Dendritic cell treated with granulocyte-macrophage colony-stimulating factor and Interleukin-4, amounts not matched to agents 40 ng/mL and 50 ng/mL, for 4 days (primary cell): ENCODE measurements around the gene MYH6.

Experiments used
- H3K27ac Mint-ChIP-seq: one replicate; pipeline ENCODE4 v1.8.0; 2022; ENCODE audit warnings: mild to moderate bottlenecking, mixed read lengths
- H3K27me3 Mint-ChIP-seq: one replicate; pipeline ENCODE4 v1.8.0; 2022; ENCODE audit warnings: mild to moderate bottlenecking, mixed read lengths
- H3K36me3 Mint-ChIP-seq: one replicate; pipeline ENCODE4 v1.8.0; 2022; ENCODE audit warnings: low read depth, mixed read lengths
- H3K4me1 Mint-ChIP-seq: one replicate; pipeline ENCODE4 v1.8.0; 2022; ENCODE audit warnings: low read depth, mixed read lengths
- H3K4me3 Mint-ChIP-seq: one replicate; pipeline ENCODE4 v1.8.0; 2022; ENCODE audit warnings: mild to moderate bottlenecking, moderate library complexity, mixed read lengths
- H3K9me3 Mint-ChIP-seq: one replicate; pipeline ENCODE4 v1.8.0; 2022; ENCODE audit warnings: mixed read lengths
- intact Hi-C: fragments of 100-400 bp; cut with micrococcal nuclease; formaldehyde crosslinking; loops from one replicate; pipeline ENCODE4 v1.15.0; 2022

Gene MYH6

GRCh38 chr14:23414254-23414653, 6.2 kb upstream of the MYH6 start:
- Mint-ChIP-seq H3K9me3 (no peaks in the 10 kb centered on the region), H3K27me3 (peaks cover 2% of the 10 kb centered on the region), H3K27ac (no peak overlapping the region), H3K4me1 (no peaks in the 10 kb centered on the region), H3K36me3 (no peaks in the 10 kb centered on the region), H3K4me3 (no peak overlapping the region)
- intact Hi-C loops: no loop called here

DNA sequence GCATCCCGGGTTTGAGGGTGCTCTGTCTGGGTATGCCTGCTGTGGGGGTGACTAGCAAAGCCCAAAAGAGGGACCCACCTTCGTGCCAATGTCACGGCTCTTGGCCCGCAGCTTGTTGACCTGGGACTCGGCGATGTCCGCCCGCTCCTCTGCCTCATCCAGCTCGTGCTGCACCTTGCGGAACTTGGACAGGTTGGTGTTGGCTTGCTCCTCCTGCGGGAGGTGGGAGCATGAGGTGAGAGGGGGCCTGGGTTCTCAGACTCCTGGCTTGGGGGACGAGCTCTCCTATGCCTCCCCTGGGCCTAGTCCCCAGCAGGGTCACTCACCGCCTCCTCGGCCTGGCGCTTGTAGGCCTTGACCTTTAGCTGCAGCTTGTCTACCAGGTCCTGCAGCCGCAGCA, 5.6 kb upstream of the MYH6 start:
- no peaks in the 10 kb centered on the region for H3K4me1 Mint-ChIP-seq
- no peaks in the 10 kb centered on the region for H3K9me3 Mint-ChIP-seq
- H3K4me3 Mint-ChIP-seq: no peak overlapping the region
- H3K36me3 Mint-ChIP-seq: no peaks in the 10 kb centered on the region
- H3K27ac Mint-ChIP-seq: no peak overlapping the region
- peaks cover 2% of the 10 kb centered on the region for H3K27me3 Mint-ChIP-seq
- intact Hi-C loops: no loop called here

DNA sequence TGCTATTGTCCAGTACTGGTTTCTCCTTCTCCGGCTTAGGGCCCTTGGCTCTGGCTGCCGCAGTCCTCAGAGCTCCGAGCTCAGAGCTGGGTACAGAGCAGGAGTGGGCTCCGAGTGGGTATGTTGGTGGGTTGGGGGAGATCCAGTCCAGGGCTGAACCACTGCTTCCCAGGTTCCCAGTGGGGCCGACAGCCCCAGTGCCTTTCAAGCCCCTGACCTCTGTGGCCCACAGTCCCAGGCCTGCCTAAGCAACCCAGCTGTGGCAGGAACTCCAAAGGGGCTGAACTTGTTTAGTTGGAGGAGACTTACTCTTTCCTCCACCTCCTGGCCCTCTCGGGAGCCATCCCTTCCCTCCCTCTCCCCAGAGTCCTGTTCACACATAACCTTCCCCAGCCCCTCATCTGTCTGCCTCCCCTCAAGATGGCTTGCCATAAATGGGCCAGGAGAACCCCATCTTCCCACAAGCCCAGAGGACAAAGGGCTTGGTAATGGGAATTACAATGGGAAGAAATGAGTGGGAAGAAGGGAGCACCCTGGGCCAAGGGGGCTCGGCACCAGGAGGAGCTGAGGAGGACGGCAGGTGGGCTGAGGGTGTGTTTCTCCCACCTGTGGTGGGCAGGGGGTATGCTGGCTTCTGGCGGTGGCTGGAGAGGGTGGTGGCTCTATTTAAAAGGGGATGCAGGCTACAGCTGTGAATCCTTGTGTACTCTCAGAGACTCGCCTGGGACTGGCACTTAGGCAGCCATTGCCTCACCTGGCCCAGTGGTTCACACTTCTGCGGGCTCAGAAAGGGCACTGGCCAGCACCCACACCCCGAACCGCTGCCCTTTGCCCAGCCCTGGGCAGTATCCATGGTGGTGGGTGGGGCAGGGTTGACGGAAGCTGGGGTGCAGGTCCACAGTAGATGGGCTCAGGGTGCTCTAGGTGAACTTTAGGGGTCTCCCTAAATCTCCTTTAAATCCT, 3.8 kb upstream of the MYH6 start:
- Mint-ChIP-seq H3K9me3 (no peaks in the 10 kb centered on the region), H3K27me3 (peaks cover 3% of the 10 kb centered on the region), H3K4me3 (no peak overlapping the region), H3K27ac (no peak overlapping the region), H3K4me1 (no peaks in the 10 kb centered on the region), H3K36me3 (no peaks in the 10 kb centered on the region)
- intact Hi-C loops: no loop called here

GRCh38 chr14:23409966-23410635, 2.0 kb upstream of the MYH6 start:
- Mint-ChIP-seq H3K4me1 (no peaks in the 10 kb centered on the region), H3K36me3 (no peaks in the 10 kb centered on the region), H3K9me3 (no peaks in the 10 kb centered on the region), H3K4me3 (no peak overlapping the region), H3K27me3 (peaks cover 3% of the 10 kb centered on the region), H3K27ac (no peak overlapping the region)
- intact Hi-C loops: no loop called here

DNA sequence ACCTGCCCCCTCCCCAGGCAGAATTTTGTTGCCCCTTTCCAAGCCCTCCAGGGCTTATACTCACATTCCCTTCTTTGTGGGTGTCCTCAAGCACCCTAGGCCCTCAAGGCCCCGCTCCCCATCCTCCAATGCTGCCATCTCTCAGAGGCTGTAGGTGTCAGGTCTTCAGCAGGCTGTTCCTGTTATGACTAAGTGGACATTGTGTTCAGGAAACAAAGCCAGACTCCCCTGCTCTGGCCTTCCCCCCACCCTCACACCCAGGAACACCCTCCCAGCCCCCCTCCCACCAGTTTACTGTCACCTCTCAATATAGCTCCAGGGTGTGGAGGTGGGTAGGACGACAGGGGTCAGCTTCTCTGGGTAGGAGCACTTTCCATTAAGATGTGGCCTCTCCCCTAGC, 1.4 kb upstream of the MYH6 start:
- intact Hi-C loops: no loop called here
- Mint-ChIP-seq H3K4me1 (no peaks in the 10 kb centered on the region), H3K36me3 (no peaks in the 10 kb centered on the region), H3K27me3 (peaks cover 3% of the 10 kb centered on the region), H3K9me3 (no peaks in the 10 kb centered on the region), H3K27ac (no peak overlapping the region), H3K4me3 (no peak overlapping the region)

DNA sequence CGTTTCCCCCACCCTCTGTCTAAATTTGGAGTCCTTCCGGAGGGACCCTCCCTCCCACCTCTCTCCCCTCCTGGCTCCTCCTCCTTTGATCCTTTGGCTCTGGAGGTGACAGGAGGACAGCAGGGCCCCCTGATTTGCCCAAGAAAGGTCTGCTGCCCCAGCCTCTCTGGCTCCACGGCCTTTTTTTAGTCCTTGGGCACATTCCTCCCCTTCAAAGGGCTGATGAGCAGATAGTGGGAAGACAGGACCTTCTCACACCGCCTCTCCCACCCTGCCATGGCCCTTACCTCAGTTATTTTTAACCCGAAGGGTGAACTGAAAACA, 196 bp upstream of the MYH6 start:
- no peak overlapping the region for H3K4me3 Mint-ChIP-seq
- intact Hi-C loops: no loop called here
- no peak overlapping the region for H3K27ac Mint-ChIP-seq
- no peaks in the 10 kb centered on the region for H3K9me3 Mint-ChIP-seq
- no peaks in the 10 kb centered on the region for H3K36me3 Mint-ChIP-seq
- H3K4me1 Mint-ChIP-seq: no peaks in the 10 kb centered on the region
- peaks cover 3% of the 10 kb centered on the region for H3K27me3 Mint-ChIP-seq

DNA sequence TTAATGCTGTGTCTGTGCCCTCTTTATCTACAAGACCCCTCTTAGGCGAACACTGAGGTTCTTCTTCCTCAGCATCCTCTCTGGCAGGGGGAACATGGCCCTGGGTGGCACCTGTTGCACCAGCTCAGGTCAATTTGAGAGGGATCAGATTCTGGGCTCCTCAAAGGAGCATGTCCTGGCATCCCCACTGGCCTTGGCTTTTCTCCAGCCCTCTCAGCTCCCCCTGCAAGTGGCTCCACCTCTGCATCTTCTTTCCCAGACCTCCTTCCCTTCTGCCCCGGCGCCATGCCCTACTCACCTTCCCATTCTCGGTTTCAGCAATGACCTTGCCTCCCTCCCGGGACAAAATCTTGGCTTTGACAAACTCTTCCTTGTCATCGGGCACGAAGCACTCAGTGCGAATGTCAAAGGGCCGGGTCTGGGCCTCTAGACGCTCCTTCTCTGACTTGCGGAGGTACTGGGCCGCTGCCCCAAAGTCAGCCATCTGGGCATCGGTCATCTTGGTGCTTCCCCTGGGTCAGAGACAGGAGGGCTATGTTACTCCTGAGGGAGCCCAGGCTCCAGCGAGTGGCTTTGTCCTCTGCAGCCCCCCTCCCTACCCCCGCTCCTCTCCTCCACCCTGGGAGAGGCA, 1.2 kb downstream of the MYH6 start:
- Mint-ChIP-seq H3K27me3 (peaks cover 3% of the 10 kb centered on the region), H3K27ac (no peak overlapping the region)

GRCh38 chr14:23406244-23406643, 1.8 kb downstream of the MYH6 start:
- H3K4me1 Mint-ChIP-seq: peaks cover 15% of the 10 kb centered on the region
- H3K9me3 Mint-ChIP-seq: no peaks in the 10 kb centered on the region
- peaks cover 3% of the 10 kb centered on the region for H3K27me3 Mint-ChIP-seq
- intact Hi-C loops: no loop called here
- H3K4me3 Mint-ChIP-seq: no peak overlapping the region
- H3K36me3 Mint-ChIP-seq: no peaks in the 10 kb centered on the region
- no peak overlapping the region for H3K27ac Mint-ChIP-seq

More for the DNA sequence above, 1.2 kb downstream of the MYH6 start:
- Mint-ChIP-seq H3K4me3 (no peak overlapping the region), H3K4me1 (peaks cover 10% of the 10 kb centered on the region), H3K36me3 (no peaks in the 10 kb centered on the region), H3K9me3 (no peaks in the 10 kb centered on the region)
- intact Hi-C loops: no loop called here

- no peaks in the 10 kb centered on the region for H3K9me3 Mint-ChIP-seq
- no peak overlapping the region for H3K4me3 Mint-ChIP-seq
- H3K36me3 Mint-ChIP-seq: no peaks in the 10 kb centered on the region
- H3K27ac Mint-ChIP-seq: no peak overlapping the region
- H3K4me1 Mint-ChIP-seq: peaks cover 15% of the 10 kb centered on the region
- intact Hi-C loops: no loop called here
- H3K27me3 Mint-ChIP-seq: peaks cover 3% of the 10 kb centered on the region
Measured at GRCh38 chr14:23405516-23406025, 2.5 kb downstream of the MYH6 start.

DNA sequence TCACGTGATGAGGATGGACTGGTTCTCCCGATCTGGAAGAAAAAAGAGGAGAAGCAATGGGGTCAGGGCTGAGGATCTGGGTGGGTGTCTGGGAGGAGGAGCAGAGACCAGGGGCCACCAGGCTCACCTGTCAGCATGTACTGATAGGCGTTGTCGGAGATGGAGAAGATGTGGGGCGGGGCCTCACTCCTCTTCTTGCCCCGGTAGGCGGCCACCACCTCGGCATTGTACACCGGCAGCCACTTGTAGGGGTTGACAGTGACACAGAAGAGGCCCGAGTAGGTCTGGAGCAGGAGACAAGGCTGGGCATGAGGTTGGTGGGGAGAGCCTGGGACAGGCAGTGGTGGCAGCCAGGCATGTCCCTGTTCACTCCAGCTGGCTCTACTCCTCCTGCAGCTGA, 3.0 kb downstream of the MYH6 start:
- intact Hi-C loops: no loop called here
- no peaks in the 10 kb centered on the region for H3K36me3 Mint-ChIP-seq

GRCh38 chr14:23404331-23404900, 3.7 kb downstream of the MYH6 start:
- intact Hi-C loops: no loop called here
- H3K4me1 Mint-ChIP-seq: peaks cover 15% of the 10 kb centered on the region
- H3K4me3 Mint-ChIP-seq: no peak overlapping the region
- peaks cover 1% of the 10 kb centered on the region for H3K27me3 Mint-ChIP-seq
- no peak overlapping the region for H3K27ac Mint-ChIP-seq
- H3K36me3 Mint-ChIP-seq: no peaks in the 10 kb centered on the region
- H3K9me3 Mint-ChIP-seq: no peaks in the 10 kb centered on the region

More for the DNA sequence above, 3.0 kb downstream of the MYH6 start:
- Mint-ChIP-seq H3K27ac (no peak overlapping the region), H3K27me3 (peaks cover 1% of the 10 kb centered on the region), H3K4me3 (no peak overlapping the region), H3K4me1 (peaks cover 15% of the 10 kb centered on the region), H3K9me3 (no peaks in the 10 kb centered on the region)

DNA sequence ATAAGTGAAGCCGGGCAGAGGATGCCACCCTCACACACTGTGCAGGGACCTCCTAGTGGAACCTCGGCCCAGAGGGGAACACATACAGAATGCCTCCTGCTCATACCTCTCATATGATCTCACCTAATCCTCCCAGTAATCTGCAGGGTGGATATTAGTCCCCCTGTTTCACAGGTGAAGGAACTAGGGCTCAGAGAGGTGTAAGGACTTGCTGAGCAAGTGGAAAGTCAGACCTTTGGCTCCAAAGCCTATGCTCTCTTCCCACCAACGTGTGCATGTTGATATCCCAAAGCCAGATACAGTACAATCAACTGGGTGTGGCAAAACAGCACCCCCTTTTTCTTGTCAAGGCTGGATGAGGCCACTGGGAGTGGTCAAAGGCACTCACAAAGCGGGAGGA, 4.2 kb downstream of the MYH6 start:
- intact Hi-C loops: no loop called here
- Mint-ChIP-seq H3K4me1 (peaks cover 15% of the 10 kb centered on the region), H3K36me3 (no peaks in the 10 kb centered on the region), H3K4me3 (no peak overlapping the region), H3K27me3 (peaks cover 1% of the 10 kb centered on the region), H3K9me3 (no peaks in the 10 kb centered on the region), H3K27ac (no peak overlapping the region)

DNA sequence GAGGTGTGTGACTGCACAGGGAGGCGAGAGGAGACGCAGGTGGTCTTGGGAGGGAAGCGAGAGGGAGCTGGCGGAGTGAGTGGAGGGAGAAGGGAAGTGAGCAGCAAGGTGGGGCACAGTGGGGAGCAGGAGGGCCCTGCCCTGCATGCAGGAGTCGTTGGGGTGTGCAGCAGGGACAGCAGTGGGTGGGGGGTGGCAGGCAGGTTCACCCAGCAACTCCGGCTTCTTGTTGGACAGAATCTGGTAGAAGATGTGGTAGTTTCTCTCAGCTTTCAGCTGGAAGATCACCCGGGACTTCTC, 5.0 kb downstream of the MYH6 start:
- Mint-ChIP-seq H3K4me1 (peaks cover 15% of the 10 kb centered on the region), H3K27ac (no peak overlapping the region), H3K36me3 (no peaks in the 10 kb centered on the region), H3K9me3 (no peaks in the 10 kb centered on the region), H3K4me3 (no peak overlapping the region), H3K27me3 (no peaks in the 10 kb centered on the region)
- intact Hi-C loops: no loop called here
